Suppressor macrophage treated with lipopolysaccharide for 1 hour (primary cell): ENCODE data around the gene GIT1.

Source experiments
- DNase-seq, 3 donors: peaks; one replicate each; pipeline ENCODE4 v3.0.0-alpha.2; 2020 to 2022

Gene GIT1

DNA sequence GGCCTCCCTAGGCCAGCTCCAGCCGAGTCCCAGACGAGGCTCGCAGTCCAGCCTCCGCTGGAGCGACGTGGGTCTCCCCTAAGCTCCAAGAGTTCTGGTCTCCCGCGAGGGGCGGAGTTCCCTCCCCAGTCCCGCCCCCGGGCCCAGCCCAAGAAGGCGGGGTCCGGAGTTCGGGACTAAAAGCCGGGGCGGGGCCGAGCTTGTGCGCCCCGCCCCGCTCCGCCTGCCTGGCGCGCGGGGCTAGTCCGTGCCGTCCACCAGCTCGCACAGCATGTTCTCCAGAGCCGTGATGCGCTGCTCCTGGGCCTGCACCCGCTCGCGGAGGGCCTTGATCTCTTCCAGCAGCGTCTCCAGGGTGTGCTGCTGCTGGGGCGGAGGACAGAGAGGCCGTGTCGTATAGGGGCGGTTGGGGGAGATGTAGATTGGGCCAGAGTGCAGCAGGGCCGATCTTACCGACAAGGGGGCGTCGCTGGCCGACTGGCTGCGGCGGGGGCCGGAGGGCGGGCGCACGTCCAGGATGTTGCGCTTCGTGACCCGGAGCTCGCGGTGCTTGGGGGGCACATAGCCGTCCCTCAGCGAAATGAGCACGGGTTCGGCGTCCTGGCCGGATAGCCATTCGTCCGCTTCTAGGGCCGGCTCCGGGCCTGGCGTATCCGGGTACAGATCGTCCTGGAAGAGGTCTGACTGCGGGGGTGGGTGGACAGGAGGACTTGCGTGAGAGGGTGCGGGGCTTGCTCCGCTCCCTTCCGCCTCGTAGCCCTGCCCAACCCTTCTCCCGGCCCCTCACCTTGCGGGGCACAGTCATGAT lies 26.2 kb upstream of the GIT1 start:
- peak; percentile 94 to 99 (median 97) for DNase-seq

DNA sequence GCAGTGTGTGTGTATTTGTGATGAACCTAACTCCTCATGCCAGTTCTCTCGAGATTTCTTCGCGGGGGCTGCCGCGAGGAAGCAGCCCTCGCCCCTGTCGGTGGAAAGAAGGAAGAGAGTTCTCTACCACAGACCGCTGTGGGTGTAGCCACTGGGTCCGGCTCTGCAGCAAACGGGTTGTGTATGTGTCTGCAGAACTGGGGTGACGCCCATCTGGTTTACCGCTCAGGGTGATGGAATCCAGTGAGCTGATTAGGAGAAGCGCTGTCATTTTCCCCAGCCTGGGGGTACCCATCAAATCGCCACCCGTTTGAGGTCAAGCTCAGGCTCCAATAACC lies 25.6 kb upstream of the GIT1 start:
- DNase-seq: peak; percentile 67 to 71 (median 70)

DNA sequence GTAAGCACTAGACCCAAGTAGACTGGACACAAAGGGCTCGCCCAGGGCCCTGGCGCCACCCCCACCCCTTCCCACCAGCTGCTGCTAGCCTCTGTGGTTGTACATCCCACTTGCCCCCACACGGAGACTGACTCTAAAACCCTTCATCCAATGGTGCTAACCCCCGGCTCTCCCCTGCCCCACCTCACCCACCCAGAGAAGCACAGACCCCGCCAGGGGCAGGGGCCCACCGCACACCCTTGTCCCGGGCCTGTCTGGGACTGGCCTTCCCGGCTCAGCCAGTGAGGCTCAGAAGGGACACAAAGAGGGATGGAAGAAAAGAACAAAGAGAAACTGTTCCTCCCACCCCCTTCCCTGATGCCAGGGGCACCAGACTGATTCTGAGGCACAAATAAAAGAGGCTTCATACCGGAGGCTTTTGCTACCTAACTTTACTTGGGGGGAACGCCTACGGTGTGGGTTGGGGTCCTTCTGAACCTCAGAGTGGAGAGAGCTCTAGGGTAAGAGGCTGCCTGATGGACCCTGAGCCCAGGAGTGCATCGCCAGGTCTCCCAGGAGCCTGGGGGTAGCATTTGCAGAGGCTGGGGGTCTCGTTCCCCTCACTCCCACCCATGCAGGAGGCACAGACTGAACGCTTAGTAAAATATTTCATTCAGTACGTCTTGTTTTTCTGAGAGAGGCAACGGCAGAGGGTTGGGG lies 25.1 kb upstream of the GIT1 start:
- DNase-seq: no peak

DNA sequence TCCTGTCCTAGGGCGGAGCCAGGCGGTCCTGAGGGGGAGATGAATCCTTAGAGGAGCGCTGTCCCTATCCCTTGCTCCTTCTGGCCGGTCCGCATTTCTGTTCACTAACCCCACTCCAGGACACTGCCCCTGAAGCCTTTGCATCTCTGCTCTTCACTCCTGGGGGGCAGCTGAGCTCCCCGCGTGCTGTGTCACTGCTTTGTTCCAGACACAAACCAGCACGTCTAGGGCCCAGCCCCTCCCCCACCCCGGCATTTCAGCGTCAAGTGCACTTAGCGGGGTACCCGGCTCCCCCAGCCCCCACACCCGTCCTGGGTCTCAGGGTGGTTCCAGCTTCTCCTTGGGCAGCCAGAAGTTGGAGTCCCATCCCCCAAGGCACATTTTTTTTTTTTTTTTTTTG lies 24.4 kb upstream of the GIT1 start:
- DNase-seq: no peak

DNA sequence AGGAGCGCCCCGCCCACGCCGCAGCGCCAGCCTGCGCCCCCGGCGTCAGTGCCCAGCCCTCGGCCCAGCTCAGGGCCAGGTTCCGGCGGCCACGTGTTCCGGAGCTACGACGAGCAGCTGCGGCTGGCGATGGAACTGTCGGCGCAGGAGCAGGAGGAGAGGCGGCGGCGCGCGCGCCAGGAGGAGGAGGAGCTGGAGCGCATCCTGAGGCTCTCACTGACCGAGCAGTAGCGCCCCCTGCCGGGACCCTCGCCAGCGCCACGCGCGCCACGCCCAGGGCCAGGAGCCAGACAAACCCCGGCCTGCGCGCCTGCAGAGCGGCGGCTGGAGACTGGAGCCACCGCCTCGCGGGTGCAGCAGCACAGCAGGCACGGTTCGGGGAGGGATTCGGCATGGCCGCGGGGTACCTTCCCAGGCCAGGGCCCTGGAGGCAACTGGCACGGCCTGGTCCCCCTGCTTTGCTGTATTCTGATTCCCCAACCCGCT lies 23.9 kb upstream of the GIT1 start:
- DNase-seq: peak; percentile 95 to 98 (median 96)

DNA sequence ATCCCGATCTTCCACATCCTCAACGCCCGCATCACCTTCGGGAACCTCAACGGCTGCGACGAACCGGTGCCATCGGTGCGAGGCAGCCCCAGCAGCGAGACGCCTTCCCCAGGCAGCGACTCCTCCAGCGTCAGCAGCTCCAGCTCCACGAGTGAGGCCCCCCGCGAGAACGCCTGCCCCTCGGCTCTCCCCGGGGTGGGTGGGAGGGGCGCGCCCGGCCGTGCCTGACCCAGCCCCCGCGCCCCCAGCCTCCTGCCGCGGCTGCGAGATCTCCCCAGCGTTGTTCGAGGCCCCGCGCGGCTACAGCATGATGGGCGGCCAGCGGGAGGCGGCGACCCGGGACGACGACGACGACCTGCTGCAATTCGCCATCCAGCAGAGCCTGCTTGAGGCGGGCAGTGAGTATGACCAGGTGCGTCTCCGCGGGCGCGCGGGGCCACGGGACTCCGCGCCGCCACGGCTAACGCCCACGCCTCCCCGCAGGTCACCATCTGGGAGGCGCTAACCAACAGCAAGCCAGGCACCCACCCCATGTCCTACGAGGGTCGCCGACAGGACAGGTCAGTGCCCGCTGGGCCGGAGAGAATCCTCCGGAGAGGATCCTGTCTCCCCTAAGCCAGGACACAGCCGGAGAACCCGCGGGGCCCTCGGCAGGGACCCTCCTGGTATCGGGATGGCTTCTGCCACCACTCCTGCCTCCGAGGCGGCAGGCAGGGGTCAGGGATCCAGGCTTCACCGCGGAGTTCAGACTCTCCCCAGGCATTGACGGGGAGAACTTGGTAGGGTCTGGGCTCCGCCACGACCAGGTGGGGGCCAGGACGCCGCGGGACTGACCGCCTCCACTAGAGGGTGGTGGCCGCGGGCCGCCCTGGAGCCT lies 23.2 kb upstream of the GIT1 start:
- DNase-seq: no peak

GRCh38 chr17:29612094-29612403 lies 22.6 kb upstream of the GIT1 start:
- no peak for DNase-seq

GRCh38 chr17:29611351-29612093 lies 22.1 kb upstream of the GIT1 start:
- no peak for DNase-seq

- no peak for DNase-seq
Measured at GRCh38 chr17:29610395-29610794, 20.9 kb upstream of the GIT1 start.

DNA sequence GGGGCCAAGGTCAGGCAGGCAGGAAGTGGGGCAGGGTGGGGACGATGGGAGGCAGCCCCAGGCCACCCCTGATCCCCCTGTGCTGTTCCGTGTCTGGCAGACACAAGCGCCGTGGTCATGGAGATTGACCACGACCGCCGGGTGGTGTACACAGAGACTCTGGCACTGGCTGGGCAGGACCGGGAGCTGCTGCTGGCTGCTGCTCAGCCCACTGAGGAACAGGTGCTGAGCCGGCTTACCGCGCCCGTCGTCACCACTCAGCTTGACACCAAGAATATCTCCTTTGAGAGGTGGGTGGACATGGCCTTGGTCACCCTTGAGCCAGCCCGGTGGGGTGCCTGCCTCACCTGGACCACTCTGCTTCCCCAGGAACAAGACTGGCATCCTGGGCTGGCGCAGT lies 19.5 kb upstream of the GIT1 start:
- DNase-seq: no peak

- DNase-seq: no peak
Measured at GRCh38 chr17:29607557-29608195, 18.2 kb upstream of the GIT1 start.

DNA sequence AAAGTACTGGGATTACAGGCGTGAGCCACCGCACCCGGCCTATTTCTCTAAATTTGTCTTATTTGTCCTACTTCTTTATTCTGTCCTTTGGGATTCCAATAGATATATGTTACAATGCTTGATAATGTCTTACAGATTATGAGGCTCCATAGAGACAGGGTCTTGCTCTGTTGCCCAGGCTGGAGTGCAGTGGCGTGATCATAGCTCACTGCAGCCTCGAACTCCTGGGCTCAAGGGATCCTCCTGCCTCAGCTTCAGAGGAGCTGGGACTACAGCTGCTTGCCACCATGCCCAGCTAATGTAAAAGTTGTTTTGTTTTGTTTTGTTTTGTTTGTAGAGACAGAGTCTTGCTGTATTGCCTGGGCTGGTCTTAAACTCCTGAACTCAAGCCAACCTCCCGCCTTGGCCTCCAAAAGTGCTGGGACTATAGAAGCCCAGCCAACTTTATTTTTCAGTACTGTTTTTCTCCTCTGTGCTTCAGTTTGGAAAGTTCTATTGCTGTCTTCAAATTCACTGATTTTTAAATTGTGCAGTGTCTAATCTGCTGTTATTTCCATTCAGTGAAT lies 13.7 kb upstream of the GIT1 start:
- no peak for DNase-seq

GRCh38 chr17:29597361-29598172 lies 8.1 kb upstream of the GIT1 start:
- no peak for DNase-seq

GRCh38 chr17:29596811-29597210 lies 7.4 kb upstream of the GIT1 start:
- DNase-seq: no peak

DNA sequence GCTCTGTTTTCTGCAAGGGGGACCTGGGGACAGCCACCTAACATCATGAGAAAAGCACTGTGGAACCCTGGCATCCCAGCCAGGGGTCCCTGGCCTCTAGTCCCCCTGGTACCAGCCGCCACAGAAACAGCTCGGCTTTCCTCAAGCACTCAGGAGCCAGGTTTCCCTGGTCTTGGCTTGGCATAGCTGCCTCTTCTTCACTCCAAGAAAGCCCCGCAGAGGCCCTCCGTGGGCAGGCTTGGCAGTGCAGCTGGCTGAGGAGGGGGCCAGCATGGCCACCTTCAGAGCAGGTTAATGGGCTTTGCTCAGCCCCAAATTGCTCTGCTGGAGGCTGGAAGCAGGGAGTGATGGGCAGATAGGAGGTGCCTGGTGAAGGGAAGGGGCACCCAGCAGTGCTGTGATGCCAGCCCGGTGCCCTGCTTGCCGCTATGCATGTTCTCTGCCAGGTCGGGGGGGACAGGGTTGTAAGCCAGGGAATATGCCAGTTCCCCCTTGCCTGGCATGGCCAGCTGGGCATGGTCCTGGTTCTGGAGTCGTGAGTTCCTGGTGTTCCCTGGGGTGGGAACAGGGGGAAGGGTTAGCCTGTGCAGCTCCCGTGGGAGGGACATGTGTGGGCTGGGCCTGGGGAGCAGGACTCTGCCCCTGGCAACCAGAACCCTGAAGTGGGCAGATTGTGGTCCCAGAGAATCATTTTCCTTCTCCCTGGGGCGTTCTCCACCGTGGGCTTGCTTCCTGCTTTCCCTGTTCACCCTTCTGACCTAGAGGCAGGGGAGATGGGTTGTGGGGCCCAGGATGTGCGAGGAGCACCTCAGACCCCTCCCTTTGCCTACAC lies 6.7 kb upstream of the GIT1 start:
- no peak for DNase-seq

DNA sequence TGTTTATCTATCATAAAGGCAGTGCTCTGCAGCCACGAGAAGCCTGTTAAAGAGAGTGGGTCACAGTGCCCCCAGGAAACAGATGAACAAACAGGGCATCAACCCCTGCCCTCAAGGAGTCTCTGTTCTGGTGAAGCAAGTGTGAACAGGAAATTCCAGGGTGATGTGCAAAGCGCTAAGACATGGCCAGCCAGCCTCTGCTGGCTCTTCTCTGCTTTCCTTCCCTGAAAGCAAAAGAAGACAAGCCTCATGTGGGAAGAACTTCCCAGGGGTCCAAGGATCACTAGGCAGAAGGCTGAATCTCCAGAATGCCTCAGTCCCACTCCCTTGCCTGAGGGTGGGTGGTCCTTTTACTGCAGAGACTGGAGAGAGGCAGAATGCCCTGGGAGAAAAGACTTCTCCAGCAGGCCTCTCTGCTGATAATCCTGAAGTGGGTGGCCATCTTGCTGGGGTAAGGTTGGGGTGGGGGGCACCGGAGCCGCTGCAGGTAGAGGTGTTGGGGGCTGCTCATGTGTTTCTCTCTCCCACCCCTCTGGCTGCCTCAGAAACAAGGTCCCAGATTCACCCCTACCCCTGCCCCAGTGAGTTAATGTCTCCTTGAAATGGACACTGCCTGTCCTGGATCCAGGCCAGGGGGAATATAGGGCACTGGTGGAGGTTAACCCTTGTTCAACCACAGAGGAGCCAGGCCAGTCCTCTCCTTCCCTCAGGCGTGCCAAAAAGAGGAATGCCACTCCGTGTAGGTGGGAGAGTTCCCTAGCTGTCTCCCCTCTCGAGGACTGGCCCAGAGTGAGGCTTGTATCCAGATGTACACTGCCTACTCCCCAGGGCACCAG lies 5.9 kb upstream of the GIT1 start:
- DNase-seq: no peak

GRCh38 chr17:29594519-29595090 lies 5.2 kb upstream of the GIT1 start:
- DNase-seq: peak in 2 of 3 donors; percentile 23 to 34

DNA sequence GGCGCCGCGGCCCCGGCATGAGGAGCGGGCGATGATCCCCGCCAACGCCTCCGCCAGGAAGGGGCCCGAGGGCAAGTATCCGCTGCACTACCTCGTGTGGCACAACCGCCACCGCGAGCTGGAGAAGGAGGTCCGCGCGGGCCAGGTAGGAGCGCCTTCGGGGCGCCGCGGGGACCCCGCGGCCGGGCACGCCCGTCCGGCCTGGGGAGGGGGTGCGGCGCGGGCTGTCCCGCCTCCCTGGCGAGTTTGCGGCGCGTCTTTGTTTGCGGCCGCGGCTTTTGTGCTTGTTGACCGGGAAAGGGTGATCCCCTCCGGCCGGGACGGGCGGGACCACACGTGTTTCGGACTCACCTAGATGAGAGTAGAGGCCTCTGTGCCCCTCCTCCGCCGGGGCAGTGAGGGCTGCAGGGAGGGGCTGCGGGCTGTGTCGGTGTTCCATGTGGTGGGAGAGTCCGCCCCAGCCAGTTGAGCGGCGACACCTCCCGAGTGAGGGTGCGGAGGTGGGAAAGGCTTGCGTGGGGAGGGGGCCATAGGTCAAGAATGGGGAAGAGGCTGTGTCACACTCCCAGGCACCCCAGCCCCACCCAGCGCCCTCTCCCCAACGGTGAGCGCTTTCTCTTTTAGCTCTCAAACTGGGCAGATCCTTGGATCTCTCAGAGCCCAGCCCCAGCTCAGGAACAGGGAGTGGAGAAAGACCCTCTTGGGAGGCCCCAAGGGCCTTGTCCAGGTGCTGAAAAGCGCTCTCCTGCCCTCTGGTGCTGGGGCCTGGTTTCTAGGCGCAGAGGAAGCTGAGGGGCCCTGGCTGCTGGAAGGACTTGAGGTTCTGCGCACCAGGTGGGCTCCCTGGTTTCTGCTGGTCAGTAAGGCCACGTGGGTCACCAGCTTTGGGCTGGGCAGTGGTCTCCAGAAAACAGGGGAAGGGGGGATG lies 4.4 kb upstream of the GIT1 start:
- DNase-seq: peak in 1 of 3 donors; percentile 41
